Activated B cell treated with CpG ODN at 0.5 μM for 24 hours (primary cell): ENCODE results near the gene B3GNT7. TPM values are rescaled to one million over a fixed set of nuclear protein-coding genes. Genes with fewer than 3 reads are reported as not detected.

Source experiments
- ATAC-seq: fragments of 200-7000 bp; cut with Tn5 transposase; one replicate; pipeline ENCODE4 v1.10.0; 2021; ENCODE audit warnings: low read depth, mild to moderate bottlenecking, moderate library complexity
- CTCF ChIA-PET: fragments of 350-600 bp; sonication (Branson Sonifier 250); formaldehyde crosslinking; loops from one replicate; lab custom pipeline; 2021; ENCODE audit warnings: antibody characterized with exemption; lab: Charles Lee
- POLR2A ChIA-PET: fragments of 350-600 bp; sonication (Branson Sonifier 250); formaldehyde crosslinking; loops from one replicate; lab custom pipeline; 2021; ENCODE audit warnings: antibody characterized with exemption; lab: Charles Lee
- DNase-seq: peaks from one replicate; pipeline ENCODE4 v3.0.0; 2022
- H3K27ac Mint-ChIP-seq: one replicate; pipeline ENCODE4 v1.8.0; 2020; ENCODE audit warnings: mixed read lengths
- H3K27me3 Mint-ChIP-seq: one replicate; pipeline ENCODE4 v1.8.0; 2021; ENCODE audit warnings: mixed read lengths
- H3K36me3 Mint-ChIP-seq: one replicate; pipeline ENCODE4 v1.8.0; 2021; ENCODE audit warnings: low read depth, mixed read lengths
- H3K4me1 Mint-ChIP-seq: one replicate; pipeline ENCODE4 v1.8.0; 2021; ENCODE audit warnings: mixed read lengths
- H3K4me3 Mint-ChIP-seq: one replicate; pipeline ENCODE4 v1.8.0; 2020; ENCODE audit warnings: mild to moderate bottlenecking, mixed read lengths
- H3K9me3 Mint-ChIP-seq: one replicate; pipeline ENCODE4 v1.8.0; 2020; ENCODE audit warnings: mixed read lengths
- CTCF ChIP-seq: fragments of 200-600 bp; IDR thresholded peaks from one replicate; pipeline ENCODE4 v1.8.0; 2022; ENCODE audit warnings: antibody characterized with exemption, mild to moderate bottlenecking
- intact Hi-C: fragments of 100-400 bp; cut with micrococcal nuclease; formaldehyde crosslinking; loops from one replicate; pipeline ENCODE4 v1.15.1; 2024
- total RNA-seq: library from RNA; stranded (reverse); gene quantifications from 2 replicates; pipeline ENCODE4 v1.2.3, GENCODE V29; 2022

B3GNT7 gene
- total RNA-seq, 1 donor from 2014 or later: 24.4 TPM

- Mint-ChIP-seq H3K4me1 (peaks cover 28% of the 10 kb centered on the region), H3K27me3 (no peaks in the 10 kb centered on the region), H3K4me3 (no peak overlapping the region), H3K36me3 (no peaks in the 10 kb centered on the region), H3K9me3 (no peaks in the 10 kb centered on the region), H3K27ac (no peak overlapping the region)
- no peak for ATAC-seq
- intact Hi-C loops: no loop called here
- no peak for DNase-seq
- POLR2A ChIA-PET: no interaction called here
- CTCF ChIA-PET: no interaction called here
- TF ChIP-seq CTCF: no peak
Measured at GRCh38 chr2:231364061-231364460, 31.4 kb upstream of the B3GNT7 start.

GRCh38 chr2:231364961-231365810 is 30.3 kb upstream of the B3GNT7 start:
- Mint-ChIP-seq H3K4me3 (no peak overlapping the region), H3K4me1 (peaks cover 28% of the 10 kb centered on the region), H3K27ac (no peak overlapping the region), H3K9me3 (no peaks in the 10 kb centered on the region), H3K36me3 (no peaks in the 10 kb centered on the region), H3K27me3 (no peaks in the 10 kb centered on the region)
- ChIA-PET CTCF (no interaction called here), POLR2A (no interaction called here)
- intact Hi-C loops: no loop called here
- TF ChIP-seq CTCF: no peak
- ATAC-seq (no peak), DNase-seq (no peak)

- ATAC-seq: no peak
- intact Hi-C loops: no loop called here
- no peak for TF ChIP-seq CTCF
- peaks cover 16% of the 10 kb centered on the region for H3K4me1 Mint-ChIP-seq
- CTCF ChIA-PET: no interaction called here
- POLR2A ChIA-PET: no interaction called here
- DNase-seq: no peak
- H3K27ac Mint-ChIP-seq: no peak overlapping the region
- H3K9me3 Mint-ChIP-seq: no peaks in the 10 kb centered on the region
- H3K27me3 Mint-ChIP-seq: no peaks in the 10 kb centered on the region
- H3K36me3 Mint-ChIP-seq: no peaks in the 10 kb centered on the region
- no peak overlapping the region for H3K4me3 Mint-ChIP-seq
Measured at GRCh38 chr2:231367178-231367577, 28.3 kb upstream of the B3GNT7 start.

- H3K4me1 Mint-ChIP-seq: peaks cover 3% of the 10 kb centered on the region
- POLR2A ChIA-PET: interaction anchor here (0.6 kb wide), 1 partner anchor 11 kb away, joined by 4 read pairs; no protein-coding TSS in a partner anchor
- H3K27ac Mint-ChIP-seq: no peak overlapping the region
- intact Hi-C loops: no loop called here
- no peak for ATAC-seq
- H3K27me3 Mint-ChIP-seq: no peaks in the 10 kb centered on the region
- no peak for DNase-seq
- no peak overlapping the region for H3K4me3 Mint-ChIP-seq
- H3K9me3 Mint-ChIP-seq: no peaks in the 10 kb centered on the region
- CTCF ChIA-PET: no interaction called here
- no peaks in the 10 kb centered on the region for H3K36me3 Mint-ChIP-seq
- no peak for TF ChIP-seq CTCF
Measured at GRCh38 chr2:231369580-231370428, 25.7 kb upstream of the B3GNT7 start.

GRCh38 chr2:231370429-231370748 is 25.1 kb upstream of the B3GNT7 start:
- no peak overlapping the region for H3K27ac Mint-ChIP-seq
- H3K4me3 Mint-ChIP-seq: no peak overlapping the region
- H3K4me1 Mint-ChIP-seq: no peaks in the 10 kb centered on the region
- DNase-seq (no peak), ATAC-seq (no peak)
- intact Hi-C loops: no loop called here
- no peaks in the 10 kb centered on the region for H3K9me3 Mint-ChIP-seq
- ChIA-PET CTCF (no interaction called here), POLR2A (no interaction called here)
- H3K36me3 Mint-ChIP-seq: no peaks in the 10 kb centered on the region
- no peaks in the 10 kb centered on the region for H3K27me3 Mint-ChIP-seq
- TF ChIP-seq CTCF: no peak
